GM21360 (cell line): ENCODE measurements around the gene CCDC192.
"Not testable (repeated sequence)": the region's sequence is repeated elsewhere in the genome, so short reads cannot be mapped to it uniquely, and the experiment has no call there.

Source experiments
- ATAC-seq: cut with Tn5 transposase; IDR thresholded peaks from one replicate; pipeline ENCODE4 v1.9.1; 2021; ENCODE audit warnings: mild to moderate bottlenecking, moderate library complexity; ENCODE audit not compliant: unreplicated experiment

Gene CCDC192

GRCh38 chr5:127702926-127703561, at the start of gene CCDC192:
Gene CCDC192 (plus strand): TSS chr5:127703391. CDS start chr5:127703446, 55 bp downstream.
- no peak for ATAC-seq

- ATAC-seq = no peak
Observed at GRCh38 chr5:127656825-127657224, 46.4 kb upstream of the CCDC192 start.

- no peak for ATAC-seq
Observed at GRCh38 chr5:127660047-127660733, 43.0 kb upstream of the CCDC192 start.

- no peak for ATAC-seq
Observed at GRCh38 chr5:127664093-127664492, 39.1 kb upstream of the CCDC192 start.

- ATAC-seq = no peak
Observed at GRCh38 chr5:127665641-127666040, 37.5 kb upstream of the CCDC192 start.

GRCh38 chr5:127666043-127666716, 37.0 kb upstream of the CCDC192 start:
- ATAC-seq = no peak

- no peak for ATAC-seq
Observed at GRCh38 chr5:127667926-127668325, 35.3 kb upstream of the CCDC192 start.

GRCh38 chr5:127671218-127671617, 32.0 kb upstream of the CCDC192 start:
- ATAC-seq = no peak

- ATAC-seq = no peak
Observed at GRCh38 chr5:127673117-127673800, 29.9 kb upstream of the CCDC192 start.

GRCh38 chr5:127676951-127677350, 26.2 kb upstream of the CCDC192 start:
- ATAC-seq = not testable (repeated sequence)

- ATAC-seq = not testable (repeated sequence)
Observed at GRCh38 chr5:127679691-127680330, 23.4 kb upstream of the CCDC192 start.

GRCh38 chr5:127680595-127680994, 22.6 kb upstream of the CCDC192 start:
- ATAC-seq = no peak

GRCh38 chr5:127683008-127683407, 20.2 kb upstream of the CCDC192 start:
- ATAC-seq = no peak

GRCh38 chr5:127684726-127685467, 18.3 kb upstream of the CCDC192 start:
- no peak for ATAC-seq

- ATAC-seq = no peak
Observed at GRCh38 chr5:127685662-127686061, 17.5 kb upstream of the CCDC192 start.

GRCh38 chr5:127686424-127686823, 16.8 kb upstream of the CCDC192 start:
- ATAC-seq = no peak

- ATAC-seq = no peak
Observed at GRCh38 chr5:127694518-127695171, 8.5 kb upstream of the CCDC192 start.

GRCh38 chr5:127695346-127695745, 7.8 kb upstream of the CCDC192 start:
- no peak for ATAC-seq

- no peak for ATAC-seq
Observed at GRCh38 chr5:127696683-127697082, 6.5 kb upstream of the CCDC192 start.
